ENCODE data around the gene DEPDC4. TPM values are rescaled to one million over a fixed set of nuclear protein-coding genes. Genes with fewer than 3 reads are reported as not detected.

The DEPDC4 gene
- total RNA-seq, 1 experiment from 2014 or later = 1.9 TPM

Small RNA genes lying within 50 kb of the gene (small RNA-seq; reads per million reads assigned to genes)
- gene RF00019 = not detected

Other genes with a start within 250 kb of the DEPDC4 start
- gene BLTP3B, start 124.2 kb downstream of the DEPDC4 start, total RNA-seq (2014; rRNA removed; shearing (Covaris generic); ENCODE audit: low replicate concordance) = 14.1 and 17.3 TPM in 2 replicates
- gene ACTR6, start 66.3 kb downstream of the DEPDC4 start, total RNA-seq (2014; rRNA removed; shearing (Covaris generic); ENCODE audit: low replicate concordance) = 13.9 and 38.8 TPM in 2 replicates
- gene SCYL2, start 98 bp upstream of the DEPDC4 start, total RNA-seq (2014; rRNA removed; shearing (Covaris generic); ENCODE audit: low replicate concordance) = 43.9 and 96.2 TPM in 2 replicates
- 0.15 TPM in 1 of 2 replicates, not detected in the other for gene SLC17A8, start 90.0 kb upstream of the DEPDC4 start, total RNA-seq (2014; rRNA removed; shearing (Covaris generic); ENCODE audit: low replicate concordance)
- not detected in 2 replicates for gene NR1H4, start 206.8 kb upstream of the DEPDC4 start, total RNA-seq (2014; rRNA removed; shearing (Covaris generic); ENCODE audit: low replicate concordance)

All from Karpas-422 (cell line).